UCSD-AML1 (cell line): ENCODE measurements around the gene SH3PXD2A.
A peak's percentile ranks its signal among the peaks of the same experiment; 100 is the strongest.
"Not testable (repeated sequence)": the region's sequence is repeated elsewhere in the genome, so short reads cannot be mapped to it uniquely, and the experiment has no call there.

ENCODE experiments used
- DNase-seq: peaks from one replicate; lab custom pipeline; 2025; ENCODE audit not compliant: unreplicated experiment; lab: John Stamatoyannopoulos, UW

SH3PXD2A gene

GRCh38 chr10:103612462-103613365, 242.7 kb downstream of the SH3PXD2A start:
- no peak for DNase-seq

GRCh38 chr10:103610921-103611511, 244.4 kb downstream of the SH3PXD2A start:
- DNase-seq = no peak

- DNase-seq = no peak
Measured at GRCh38 chr10:103610083-103610472, 245.3 kb downstream of the SH3PXD2A start.

- DNase-seq = no peak
Measured at GRCh38 chr10:103609231-103610082, 245.9 kb downstream of the SH3PXD2A start.

GRCh38 chr10:103608056-103608455, 247.3 kb downstream of the SH3PXD2A start:
- DNase-seq = not testable (repeated sequence)

- not testable (repeated sequence) for DNase-seq
Measured at GRCh38 chr10:103607051-103607450, 248.3 kb downstream of the SH3PXD2A start.

- DNase-seq = not testable (repeated sequence)
Measured at GRCh38 chr10:103606097-103606438, 249.3 kb downstream of the SH3PXD2A start.

- peak; percentile 38 for DNase-seq
Measured at GRCh38 chr10:103605359-103606096, 249.8 kb downstream of the SH3PXD2A start.

GRCh38 chr10:103603382-103603781, 252.0 kb downstream of the SH3PXD2A start:
- DNase-seq = no peak

GRCh38 chr10:103602852-103603155, 252.6 kb downstream of the SH3PXD2A start:
- no peak for DNase-seq

- DNase-seq = no peak
Measured at GRCh38 chr10:103602028-103602851, 253.1 kb downstream of the SH3PXD2A start.

GRCh38 chr10:103600956-103601569, 254.3 kb downstream of the SH3PXD2A start:
- no peak for DNase-seq

- no peak for DNase-seq
Measured at GRCh38 chr10:103600325-103600724, 255.1 kb downstream of the SH3PXD2A start.

GRCh38 chr10:103599907-103600306, 255.5 kb downstream of the SH3PXD2A start:
- no peak for DNase-seq

GRCh38 chr10:103599211-103599610, 256.2 kb downstream of the SH3PXD2A start:
- DNase-seq = no peak

- DNase-seq = peak; percentile 30
Measured at GRCh38 chr10:103598654-103599115, 256.7 kb downstream of the SH3PXD2A start.

- DNase-seq = no peak
Measured at GRCh38 chr10:103597003-103597402, 258.4 kb downstream of the SH3PXD2A start.

GRCh38 chr10:103595933-103596726, 259.2 kb downstream of the SH3PXD2A start:
- DNase-seq = no peak
